K562 (cell line): ENCODE results near the gene CLCF1. TPM values are rescaled to one million over a fixed set of nuclear protein-coding genes. Genes with fewer than 3 reads are reported as not detected.

Source experiments
- HEY1 ChIP-seq: fragments of 250-450 bp; sonication (Bioruptor Pico); IDR thresholded peaks from 2 replicates; pipeline ENCODE4 v1.5.0; 2020; ENCODE audit warnings: mild to moderate bottlenecking, moderate library complexity, borderline replicate concordance
- KAT7 ChIP-seq: sonication (generic); formaldehyde crosslinking; IDR thresholded peaks from 2 replicates; pipeline ENCODE4 v1.8.0; 2022; ENCODE audit warnings: missing genetic modification reagents, mild to moderate bottlenecking, borderline replicate concordance
- L3MBTL2 ChIP-seq: fragments of 450-650 bp; IDR thresholded peaks from 2 replicates; pipeline ENCODE4 v1.6.1; 2016; ENCODE audit warnings: mild to moderate bottlenecking, moderate library complexity
- PREB ChIP-seq: sonication (generic); formaldehyde crosslinking; IDR thresholded peaks from 2 replicates; pipeline ENCODE4 v1.8.1; 2023; ENCODE audit warnings: mild to moderate bottlenecking, missing genetic modification reagents
- PTRF ChIP-seq: fragments of 450-650 bp; IDR thresholded peaks from 2 replicates; pipeline ENCODE4 v1.6.1; 2016; ENCODE audit warnings: mild to moderate bottlenecking, missing genetic modification characterization, missing compliant biosample characterization
- SMARCC2 ChIP-seq: fragments of 450-650 bp; IDR thresholded peaks from 2 replicates; pipeline ENCODE4 v1.6.1; 2017; ENCODE audit warnings: antibody characterized with exemption, moderate library complexity, mild to moderate bottlenecking, low read depth
- SREBF1 ChIP-seq: fragments of 150-350 bp; IDR thresholded peaks from 2 replicates; pipeline ENCODE4 v1.6.1; 2014; ENCODE audit warnings: antibody characterized with exemption, low read depth, low read length, borderline replicate concordance
- ZBTB8A ChIP-seq: fragments of 450-650 bp; IDR thresholded peaks from 2 replicates; pipeline ENCODE4 v1.6.1; 2018; ENCODE audit warnings: mild to moderate bottlenecking, moderate library complexity; ENCODE audit not compliant: partially characterized antibody
- ZNF24 ChIP-seq: fragments of 450-650 bp; IDR thresholded peaks from 2 replicates; pipeline ENCODE4 v1.6.1; 2016
- ZNF384 ChIP-seq: IDR thresholded peaks from 2 replicates; pipeline ENCODE4 v1.6.1; 2012; ENCODE audit warnings: low read depth, low read length, improper control_type of control experiment
- ZNF407 ChIP-seq: fragments of 450-650 bp; IDR thresholded peaks from 2 replicates; pipeline ENCODE4 v1.6.1; 2016; ENCODE audit warnings: low read depth
- ZNF707 ChIP-seq: fragments of 250-450 bp; sonication (Bioruptor Pico); conservative IDR thresholded peaks from 2 replicates; pipeline ENCODE4 v1.8.0; 2022; ENCODE audit warnings: inconsistent platforms, mild to moderate bottlenecking, moderate library complexity
- polyA plus RNA-seq, 8 experiments: library from polyadenylated mRNA; depleted of rRNA in 4 of 8; stranded (reverse) in 5 of 8; unstranded in 3 of 8; fragments of >200 nt; fragmentation: Nextera tagmentation in 2 of 8; fragmentation: Illumina TruSeq in 1 of 8; extraction: Ambion mirVana in 2 of 8; extraction: Trizol in 1 of 8; gene quantifications; 2 replicates each; pipeline versions ENCODE4 v1.2.1 to v1.2.3, GENCODE V29; 2011 to 2014; ENCODE audit warnings: inconsistent platforms in 1 of 8, missing spikeins in 1 of 8
- total RNA-seq, 7 experiments: library from RNA; depleted of rRNA in 6 of 7; stranded (reverse); fragments of >200 nt in 6 of 7; fragmentation: Illumina TruSeq in 2 of 7; extraction: Trizol in 2 of 7; gene quantifications; 2 replicates each; pipeline versions ENCODE4 v1.2.1 to v1.2.3, GENCODE V29; 2011 to 2021; ENCODE audit warnings: low replicate concordance in 1 of 7
- TF ChIP-seq, protein P1 (sequence below): fragments of 250-450 bp; sonication (Bioruptor Pico); IDR thresholded peaks from 2 replicates; pipeline ENCODE4 v1.6.1; 2021; ENCODE audit warnings: mild to moderate bottlenecking
- TF ChIP-seq, protein P2 (sequence below): fragments of 250-450 bp; sonication (Bioruptor Pico); IDR thresholded peaks from 2 replicates; pipeline ENCODE4 v1.8.0; 2022; ENCODE audit warnings: inconsistent platforms, mild to moderate bottlenecking, moderate library complexity, borderline replicate concordance
- TF ChIP-seq, protein P3 (sequence below): IDR thresholded peaks from 2 replicates; pipeline ENCODE4 v1.6.1; 2014; ENCODE audit warnings: antibody characterized with exemption

CLCF1 gene
- total and polyA plus RNA-seq, 9 of the 15 experiments (the other 6 are each of a cell fraction or from before 2014, with no cell fraction given) = 0.49 to 5.8 (median 3.0) TPM

DNA sequence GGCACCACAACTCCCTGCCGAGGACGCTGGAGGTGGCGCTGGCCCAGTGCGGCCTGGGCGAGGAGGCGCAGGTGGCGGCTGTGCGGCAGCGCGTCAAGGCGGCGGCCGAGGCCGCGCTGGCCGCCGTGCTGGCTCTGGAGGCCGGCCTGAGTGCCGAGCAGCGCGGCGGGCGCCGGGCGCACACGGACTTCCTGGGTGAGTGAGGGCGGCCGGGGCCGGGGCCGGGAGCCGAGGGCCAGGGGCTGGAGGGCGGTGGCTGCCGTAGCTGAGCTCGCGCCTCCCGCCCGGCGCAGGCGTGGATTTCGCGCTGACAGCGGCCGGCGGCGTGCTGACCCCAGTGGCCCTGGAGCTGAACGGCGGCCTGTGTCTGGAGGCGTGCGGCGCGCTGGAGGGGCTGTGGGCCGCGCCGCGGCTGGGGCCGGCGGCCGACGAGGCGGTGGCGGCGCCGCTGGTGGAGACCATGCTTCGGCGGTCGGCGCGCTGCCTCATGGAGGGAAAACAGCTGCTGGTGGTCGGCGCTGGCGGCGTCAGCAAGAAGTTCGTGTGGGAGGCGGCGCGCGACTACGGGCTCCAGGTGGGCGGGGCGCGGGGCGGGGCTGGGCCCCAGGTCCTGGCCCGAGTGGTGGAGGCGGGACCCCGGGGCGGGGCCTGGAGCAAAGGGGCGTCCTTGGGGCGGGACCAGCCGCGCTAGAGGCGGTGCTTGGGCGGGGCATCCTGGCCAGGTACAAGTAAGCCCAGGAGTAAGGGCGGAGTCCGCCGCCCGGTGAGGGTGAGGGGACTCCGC lies 47.4 kb upstream of the CLCF1 start (continued):
- TF ChIP-seq ZNF407 = no peak
- TF ChIP-seq, protein P1, sequence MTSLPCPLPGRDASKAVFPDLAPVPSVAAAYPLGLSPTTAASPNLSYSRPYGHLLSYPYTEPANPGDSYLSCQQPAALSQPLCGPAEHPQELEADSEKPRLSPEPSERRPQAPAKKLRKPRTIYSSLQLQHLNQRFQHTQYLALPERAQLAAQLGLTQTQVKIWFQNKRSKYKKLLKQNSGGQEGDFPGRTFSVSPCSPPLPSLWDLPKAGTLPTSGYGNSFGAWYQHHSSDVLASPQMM (CRISPR knock-in tag) = no peak
- TF ChIP-seq, protein P2, sequence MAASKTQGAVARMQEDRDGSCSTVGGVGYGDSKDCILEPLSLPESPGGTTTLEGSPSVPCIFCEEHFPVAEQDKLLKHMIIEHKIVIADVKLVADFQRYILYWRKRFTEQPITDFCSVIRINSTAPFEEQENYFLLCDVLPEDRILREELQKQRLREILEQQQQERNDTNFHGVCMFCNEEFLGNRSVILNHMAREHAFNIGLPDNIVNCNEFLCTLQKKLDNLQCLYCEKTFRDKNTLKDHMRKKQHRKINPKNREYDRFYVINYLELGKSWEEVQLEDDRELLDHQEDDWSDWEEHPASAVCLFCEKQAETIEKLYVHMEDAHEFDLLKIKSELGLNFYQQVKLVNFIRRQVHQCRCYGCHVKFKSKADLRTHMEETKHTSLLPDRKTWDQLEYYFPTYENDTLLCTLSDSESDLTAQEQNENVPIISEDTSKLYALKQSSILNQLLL (CRISPR knock-in tag) = no peak
- TF ChIP-seq SMARCC2 = no peak
- TF ChIP-seq ZNF707 (CRISPR knock-in tag) = no peak
- no peak for TF ChIP-seq PTRF
- TF ChIP-seq ZBTB8A = no peak
- no peak for TF ChIP-seq ZNF384
- TF ChIP-seq PREB (CRISPR knock-in tag) = no peak
- no peak for TF ChIP-seq SREBF1
- TF ChIP-seq L3MBTL2 = peak; percentile 95
- no peak for TF ChIP-seq KAT7 (CRISPR knock-in tag)
- TF ChIP-seq, protein P3, sequence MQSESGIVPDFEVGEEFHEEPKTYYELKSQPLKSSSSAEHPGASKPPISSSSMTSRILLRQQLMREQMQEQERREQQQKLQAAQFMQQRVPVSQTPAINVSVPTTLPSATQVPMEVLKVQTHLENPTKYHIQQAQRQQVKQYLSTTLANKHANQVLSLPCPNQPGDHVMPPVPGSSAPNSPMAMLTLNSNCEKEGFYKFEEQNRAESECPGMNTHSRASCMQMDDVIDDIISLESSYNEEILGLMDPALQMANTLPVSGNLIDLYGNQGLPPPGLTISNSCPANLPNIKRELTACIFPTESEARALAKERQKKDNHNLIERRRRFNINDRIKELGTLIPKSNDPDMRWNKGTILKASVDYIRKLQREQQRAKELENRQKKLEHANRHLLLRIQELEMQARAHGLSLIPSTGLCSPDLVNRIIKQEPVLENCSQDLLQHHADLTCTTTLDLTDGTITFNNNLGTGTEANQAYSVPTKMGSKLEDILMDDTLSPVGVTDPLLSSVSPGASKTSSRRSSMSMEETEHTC = no peak
- no peak for TF ChIP-seq HEY1 (CRISPR knock-in tag)
- peak; percentile 45; the same call in 1 of the 2 replicates for TF ChIP-seq ZNF24
